Stimulated activated naive CD8-positive, alpha-beta T cell treated with anti-CD3 and anti-CD28 coated beads, Interleukin-15, amount 100 ng/mL, for 72 hours (primary cell): ENCODE results near the gene EIPR1.

Experiments
- ATAC-seq: fragments of 150-1000 bp; cut with Tn5 transposase; 2 replicates; pipeline ENCODE4 v1.10.0; 2021; ENCODE audit warnings: mild to moderate bottlenecking, moderate library complexity
- DNase-seq, 2 donors: peaks; one replicate each; pipeline ENCODE4 v3.0.0; 2021 to 2022
- H3K27ac Mint-ChIP-seq, 2 donors: one replicate each; pipeline ENCODE4 v1.8.0; 2022; ENCODE audit warnings: mild to moderate bottlenecking in 2 of 2, mixed read lengths in 2 of 2, moderate library complexity in 2 of 2
- H3K27me3 Mint-ChIP-seq: one replicate; pipeline ENCODE4 v1.8.0; 2022; ENCODE audit warnings: mixed read lengths
- H3K4me1 Mint-ChIP-seq: one replicate; pipeline ENCODE4 v1.8.0; 2022; ENCODE audit warnings: mild to moderate bottlenecking, mixed read lengths
- H3K4me3 Mint-ChIP-seq, 2 donors: one replicate each; pipeline ENCODE4 v1.8.0; 2022; ENCODE audit warnings: mild to moderate bottlenecking in 2 of 2, mixed read lengths in 2 of 2, moderate library complexity in 1 of 2
- H3K9me3 Mint-ChIP-seq, 2 donors: one replicate each; pipeline ENCODE4 v1.8.0; 2022; ENCODE audit warnings: mixed read lengths in 2 of 2

The EIPR1 gene

DNA sequence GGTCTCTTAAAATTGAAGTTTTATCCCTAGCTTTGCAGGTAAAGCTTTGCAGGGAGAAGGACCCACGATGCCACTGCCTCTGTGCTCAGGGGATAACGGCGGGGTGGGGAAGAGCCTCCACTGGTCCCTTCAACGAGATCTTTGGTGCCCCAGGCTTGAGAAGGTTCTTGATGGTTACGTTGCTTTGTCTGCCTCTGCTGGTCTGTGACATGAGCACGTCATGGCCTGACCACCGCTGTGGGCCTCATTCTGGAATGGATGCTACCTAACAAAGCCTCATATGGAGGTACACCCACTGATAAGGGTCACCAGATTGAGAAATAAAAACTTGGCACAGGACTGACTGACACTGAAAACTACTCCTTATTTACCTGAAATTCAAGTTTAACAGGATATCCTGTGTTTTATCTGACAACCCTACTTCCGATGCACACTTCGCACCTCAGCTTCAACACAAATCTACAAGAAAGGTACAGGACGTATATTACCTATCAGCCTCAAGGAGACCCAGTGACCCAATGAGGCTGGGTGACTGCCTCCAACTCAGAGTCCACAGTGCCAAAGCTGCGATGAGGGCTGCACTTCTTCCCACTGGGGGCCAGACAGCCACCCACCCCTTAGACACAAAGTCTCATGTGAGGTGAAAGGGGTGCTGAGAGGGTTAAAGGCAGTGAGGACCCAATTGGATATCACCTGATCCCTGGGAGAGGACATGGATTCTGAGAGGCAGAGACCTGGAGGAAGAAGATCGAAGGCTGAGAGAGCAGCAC, 64.9 kb downstream of the EIPR1 start:
- DNase-seq (no peak), ATAC-seq (no peak)
- Mint-ChIP-seq H3K27me3 (no peaks in the 10 kb centered on the region), H3K4me1 (peaks cover 23% of the 10 kb centered on the region), H3K9me3 (no peaks in the 10 kb centered on the region), H3K27ac (peak overlapping the region in 1 of 2 donors; percentile 89), H3K4me3 (no peak overlapping the region)

DNA sequence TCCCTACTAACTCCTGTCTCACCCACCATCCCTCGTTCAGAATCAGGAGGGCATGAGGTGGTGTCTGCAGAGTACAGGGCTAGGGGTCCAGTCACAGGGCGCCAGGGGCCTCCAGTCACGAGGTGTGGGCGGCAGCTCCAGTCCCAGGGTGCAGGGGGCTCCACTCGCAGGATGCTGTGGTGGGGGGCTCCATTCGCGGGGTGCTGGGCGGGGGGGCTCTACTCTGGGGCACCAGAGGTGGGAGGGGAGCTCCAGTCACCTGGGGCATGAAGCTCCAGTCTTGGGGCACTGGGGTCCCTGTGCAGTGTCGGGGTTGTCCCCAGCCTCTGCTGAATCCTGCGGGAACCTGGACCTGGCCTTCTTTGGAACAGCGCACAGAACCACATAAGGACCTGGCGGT, 66.0 kb downstream of the EIPR1 start:
- Mint-ChIP-seq H3K4me3 (no peak overlapping the region), H3K9me3 (no peaks in the 10 kb centered on the region), H3K4me1 (peaks cover 18% of the 10 kb centered on the region), H3K27ac (no peak overlapping the region), H3K27me3 (no peaks in the 10 kb centered on the region)
- ATAC-seq, result no peak
- no peak for DNase-seq

DNA sequence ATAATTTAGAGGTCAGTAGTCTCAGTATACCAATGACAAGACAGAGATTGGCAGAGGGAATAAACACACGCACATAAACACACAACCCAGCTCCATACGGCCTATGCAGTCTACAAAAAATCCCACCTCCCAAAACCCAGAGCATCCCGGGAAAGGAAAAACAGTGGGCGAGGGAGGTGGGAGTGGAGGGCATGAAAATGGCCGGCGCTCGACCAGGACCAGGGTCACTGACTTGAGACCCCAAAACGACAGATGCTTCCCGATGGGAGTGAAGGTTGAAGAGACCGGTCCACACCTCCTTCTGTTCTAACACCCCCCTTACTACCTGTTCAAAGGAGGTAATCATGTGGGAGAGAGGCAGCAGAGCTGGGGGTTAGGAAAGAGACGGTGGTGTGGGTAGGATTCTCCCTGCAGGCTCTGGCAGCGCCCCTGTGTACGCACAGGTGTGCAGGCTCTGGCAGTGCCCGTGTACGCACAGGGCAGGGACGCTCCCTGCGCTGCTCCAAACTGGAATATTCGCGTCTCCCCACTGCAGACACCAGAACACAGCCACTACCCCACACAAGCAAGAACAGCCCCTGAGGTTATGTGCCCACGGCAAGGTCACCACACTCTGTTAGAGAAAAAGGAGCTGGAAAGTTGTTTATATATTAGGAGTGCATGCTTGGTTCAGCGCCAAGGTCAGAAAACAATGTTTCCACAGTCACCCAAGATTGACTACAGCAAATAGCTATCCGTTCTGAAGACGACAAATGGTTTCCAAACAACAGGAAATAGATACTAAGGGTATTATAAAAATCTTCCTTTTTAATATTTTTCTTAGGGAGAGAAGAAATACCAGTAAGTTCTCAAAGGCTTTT, 67.9 kb downstream of the EIPR1 start:
- no peak for DNase-seq
- Mint-ChIP-seq H3K27ac (no peak overlapping the region), H3K4me3 (no peak overlapping the region), H3K4me1 (peaks cover 29% of the 10 kb centered on the region), H3K27me3 (no peaks in the 10 kb centered on the region), H3K9me3 (no peaks in the 10 kb centered on the region)
- ATAC-seq, result no peak

DNA sequence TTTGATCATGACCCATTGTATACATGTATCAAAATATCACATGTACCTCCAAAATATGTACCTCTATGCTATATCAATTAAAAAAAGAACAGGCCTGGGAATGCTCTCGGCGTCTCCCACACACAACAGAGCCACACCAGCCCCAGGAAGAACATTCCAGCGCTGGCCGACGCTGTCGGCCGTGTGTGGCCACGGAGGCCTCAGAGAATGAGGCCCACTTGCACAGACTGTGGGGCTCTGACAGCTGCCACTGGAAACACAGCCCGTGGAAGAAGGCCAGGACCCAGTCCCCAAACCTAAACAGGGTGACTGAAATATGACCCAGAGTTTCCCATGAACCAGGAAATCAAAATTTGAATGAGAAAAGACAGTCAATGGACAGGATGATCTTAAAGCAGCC, 69.7 kb downstream of the EIPR1 start:
- no peak overlapping the region for H3K4me3 Mint-ChIP-seq
- no peaks in the 10 kb centered on the region for H3K27me3 Mint-ChIP-seq
- no peak for ATAC-seq
- no peak for DNase-seq
- no peaks in the 10 kb centered on the region for H3K9me3 Mint-ChIP-seq
- H3K27ac Mint-ChIP-seq, result no peak overlapping the region
- peaks cover 44% of the 10 kb centered on the region for H3K4me1 Mint-ChIP-seq

DNA sequence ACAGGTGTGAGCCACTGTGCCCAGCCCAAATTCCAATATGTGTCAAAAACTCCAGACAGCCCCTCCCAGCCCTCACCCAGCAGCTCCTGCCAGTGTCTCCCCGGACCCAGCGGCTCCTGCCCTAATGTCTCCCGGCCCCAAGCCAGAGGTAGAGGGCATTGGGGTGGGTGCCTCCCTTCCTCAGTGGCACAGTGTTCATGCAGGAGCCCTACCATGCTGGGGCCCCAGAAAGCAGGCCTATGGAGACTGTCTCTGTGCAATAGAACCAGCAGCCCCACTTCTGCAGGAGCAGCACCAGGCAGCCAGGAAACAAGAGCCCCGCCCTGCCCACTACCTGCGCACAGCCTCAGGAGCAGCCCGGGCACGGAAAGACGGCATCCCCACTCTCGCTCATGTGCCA, 70.4 kb downstream of the EIPR1 start:
- peaks cover 44% of the 10 kb centered on the region for H3K4me1 Mint-ChIP-seq
- H3K4me3 Mint-ChIP-seq, result no peak overlapping the region
- no peak for ATAC-seq
- no peaks in the 10 kb centered on the region for H3K27me3 Mint-ChIP-seq
- no peak for DNase-seq
- H3K27ac Mint-ChIP-seq, result no peak overlapping the region
- H3K9me3 Mint-ChIP-seq, result no peaks in the 10 kb centered on the region

DNA sequence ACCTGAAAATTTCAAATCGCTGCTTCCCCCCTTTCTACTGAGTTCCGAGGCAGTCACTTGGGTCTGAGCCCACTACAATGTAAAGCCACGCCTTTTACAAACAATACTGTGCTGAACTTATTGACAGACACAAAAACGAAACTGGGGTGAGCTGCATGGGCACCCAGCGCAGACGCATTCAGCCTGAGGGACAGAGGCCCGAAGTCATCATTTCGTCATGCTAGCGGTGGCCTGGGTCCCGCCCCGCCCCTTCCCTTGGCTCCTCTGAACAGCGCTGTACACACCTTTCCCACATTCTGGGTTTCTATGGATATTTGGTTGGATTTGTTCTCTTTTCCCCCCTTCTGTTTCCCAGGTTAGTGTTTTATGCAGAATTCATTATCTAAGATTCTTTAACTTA, 71.7 kb downstream of the EIPR1 start:
- DNase-seq (no peak), ATAC-seq (no peak)
- Mint-ChIP-seq H3K27ac (peak overlapping the region in 1 of 2 donors; percentile 95), H3K9me3 (no peaks in the 10 kb centered on the region), H3K4me3 (no peak overlapping the region), H3K27me3 (no peaks in the 10 kb centered on the region), H3K4me1 (peaks cover 44% of the 10 kb centered on the region)

DNA sequence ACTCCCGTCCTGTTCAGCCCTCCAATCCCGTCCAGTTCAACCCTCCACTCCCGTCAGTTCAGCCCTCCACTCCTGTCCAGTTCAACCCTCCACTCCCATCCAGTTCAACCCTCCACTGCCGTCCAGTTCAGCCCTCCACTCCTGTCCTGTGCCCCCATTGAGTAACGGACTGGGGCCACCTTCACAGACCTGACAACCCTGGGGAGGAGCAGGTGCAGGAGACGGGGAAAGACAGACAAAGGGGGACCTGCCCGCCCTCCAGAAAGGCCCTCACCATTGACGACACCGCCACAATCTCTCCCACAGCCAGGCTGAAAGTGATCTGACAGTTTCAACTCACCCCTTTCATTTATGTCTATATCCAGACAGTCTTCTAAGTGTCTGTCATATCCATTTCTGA, 72.2 kb downstream of the EIPR1 start:
- Mint-ChIP-seq H3K27ac (peak overlapping the region in 1 of 2 donors; percentile 95), H3K4me1 (peaks cover 44% of the 10 kb centered on the region), H3K4me3 (no peak overlapping the region), H3K9me3 (no peaks in the 10 kb centered on the region), H3K27me3 (no peaks in the 10 kb centered on the region)
- DNase-seq, result no peak
- ATAC-seq, result no peak

DNA sequence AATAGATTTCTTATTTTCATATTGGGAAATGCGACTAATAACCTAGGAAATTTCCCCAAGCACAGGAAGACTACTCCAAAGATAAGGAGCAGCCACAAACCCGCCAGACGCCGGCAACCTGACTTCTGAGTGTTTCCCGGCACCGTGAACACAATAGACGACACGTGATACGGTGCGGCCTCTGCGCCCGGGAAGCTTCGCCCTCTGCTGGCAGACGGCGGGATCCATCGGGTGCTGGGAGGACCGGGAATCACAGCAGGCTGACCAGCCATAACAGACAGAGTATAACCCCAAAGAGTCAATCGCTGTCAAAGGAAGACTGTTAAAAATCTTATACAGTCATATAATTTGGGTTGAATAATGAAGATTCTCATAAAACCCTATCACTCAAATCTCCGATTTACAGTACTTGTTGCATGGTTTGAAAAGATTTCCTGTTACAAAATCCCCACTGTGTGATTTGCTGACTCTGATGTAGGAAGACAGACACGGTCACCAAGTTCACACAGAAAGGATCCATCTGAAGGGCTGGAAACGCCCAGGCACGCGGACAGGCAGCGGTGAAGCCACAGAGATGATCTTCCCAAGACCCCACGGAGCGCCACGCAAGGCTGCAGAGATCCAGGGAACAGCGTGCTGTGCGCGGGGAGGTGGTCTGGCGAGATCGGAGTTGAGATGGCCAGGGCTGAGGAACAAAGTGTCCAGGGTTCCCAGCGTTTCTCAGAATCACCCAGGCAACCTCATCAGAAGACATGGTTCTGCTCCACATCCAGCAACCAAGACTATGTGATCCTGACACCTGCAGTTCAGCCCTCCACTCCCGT, 73.8 kb downstream of the EIPR1 start:
- H3K27ac Mint-ChIP-seq, result peak overlapping the region; percentile 87 to 94
- DNase-seq (peak; percentile 70 to 83), ATAC-seq (peak; percentile 94)
- peak overlapping the region; percentile 46 to 77 for H3K4me3 Mint-ChIP-seq
- no peaks in the 10 kb centered on the region for H3K9me3 Mint-ChIP-seq
- H3K27me3 Mint-ChIP-seq, result no peaks in the 10 kb centered on the region
- H3K4me1 Mint-ChIP-seq, result peaks cover 35% of the 10 kb centered on the region

DNA sequence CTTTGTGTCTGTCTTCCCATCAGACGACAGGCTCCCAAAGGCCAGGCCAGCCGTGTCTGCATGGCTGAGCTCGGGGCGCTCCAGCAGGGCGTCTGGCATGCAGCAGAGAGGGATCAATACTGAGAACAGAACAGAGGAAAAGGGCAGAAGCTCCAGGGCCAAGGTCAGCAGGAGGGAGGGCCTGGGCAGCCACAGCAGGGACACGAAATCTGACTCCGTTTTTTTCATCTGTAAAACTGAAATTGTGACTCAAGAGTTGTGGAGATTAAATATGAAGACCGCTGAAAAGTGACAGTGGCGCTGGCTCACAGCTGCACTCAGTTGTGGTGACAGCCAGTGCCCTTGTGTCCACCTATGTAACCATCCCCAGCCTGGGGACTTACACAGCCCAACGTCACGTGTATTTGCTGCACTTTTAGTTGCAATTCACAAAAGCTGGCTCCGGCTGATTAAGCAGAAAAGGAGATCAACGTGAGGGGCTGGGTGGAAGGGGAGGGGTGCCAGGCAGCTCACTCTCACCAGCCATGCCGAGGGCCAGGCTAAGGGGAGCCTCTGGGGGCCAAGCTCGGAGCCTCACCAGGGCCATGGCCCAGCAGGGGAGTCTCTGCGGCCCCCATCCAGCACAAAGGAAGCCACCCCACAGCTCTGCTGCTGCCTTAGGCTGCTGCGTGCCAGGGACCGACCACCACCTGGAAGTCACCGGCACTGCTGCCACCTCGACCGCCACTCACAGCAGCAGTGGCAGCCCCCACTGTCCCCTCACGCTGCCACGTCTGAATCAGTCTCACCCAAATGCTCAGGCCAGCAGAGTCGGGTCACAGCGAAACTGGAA, 74.7 kb downstream of the EIPR1 start:
- peak; percentile 65 for ATAC-seq
- H3K27ac Mint-ChIP-seq, result peak overlapping the region; percentile 87 to 94
- H3K9me3 Mint-ChIP-seq, result no peaks in the 10 kb centered on the region
- peak overlapping the region; percentile 46 to 77 for H3K4me3 Mint-ChIP-seq
- no peaks in the 10 kb centered on the region for H3K27me3 Mint-ChIP-seq
- no peak for DNase-seq
- peaks cover 29% of the 10 kb centered on the region for H3K4me1 Mint-ChIP-seq

DNA sequence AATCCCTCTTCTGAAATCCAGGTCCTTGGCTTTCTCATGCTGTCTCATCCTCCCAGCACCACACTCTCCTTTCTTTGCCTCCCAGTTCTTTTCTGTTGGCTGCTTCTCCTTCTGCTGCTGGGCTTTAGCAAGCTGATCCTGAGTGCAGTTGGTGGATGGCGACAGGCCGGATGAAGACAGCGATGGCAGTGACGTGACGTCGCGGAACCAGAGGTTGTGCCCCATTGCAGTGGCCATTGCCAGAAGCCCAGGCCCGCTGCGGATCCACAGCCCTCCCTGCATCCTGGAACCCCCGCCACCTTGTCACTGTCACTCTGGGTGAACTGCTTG, 75.2 kb downstream of the EIPR1 start:
- peak overlapping the region in 1 of 2 donors; percentile 94 for H3K27ac Mint-ChIP-seq
- H3K4me3 Mint-ChIP-seq, result peak overlapping the region in 1 of 2 donors; percentile 77
- H3K4me1 Mint-ChIP-seq, result peaks cover 29% of the 10 kb centered on the region
- DNase-seq (no peak), ATAC-seq (no peak)
- H3K27me3 Mint-ChIP-seq, result no peaks in the 10 kb centered on the region
- H3K9me3 Mint-ChIP-seq, result no peaks in the 10 kb centered on the region

DNA sequence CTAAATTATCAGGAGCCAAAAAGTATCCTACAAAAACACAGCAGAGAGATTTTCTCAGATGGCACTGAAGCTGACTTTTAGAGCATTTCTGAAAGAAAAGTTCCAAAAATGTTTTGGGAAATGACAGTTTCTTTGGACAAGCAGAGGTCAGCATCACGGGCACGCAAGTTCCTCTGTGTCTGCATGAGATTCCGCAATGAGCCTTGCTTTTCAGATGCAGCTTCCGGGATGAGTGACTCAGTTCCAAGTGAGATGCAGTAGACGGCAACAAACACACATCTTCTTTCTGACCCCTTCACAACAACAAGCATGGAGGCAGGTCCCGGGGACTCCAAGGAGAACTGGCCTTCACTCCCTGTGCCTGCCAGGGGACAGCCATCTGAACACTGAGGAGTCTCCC, 76.6 kb downstream of the EIPR1 start:
- Mint-ChIP-seq H3K9me3 (no peaks in the 10 kb centered on the region), H3K27ac (peak overlapping the region in 1 of 2 donors; percentile 26), H3K4me3 (no peak overlapping the region), H3K4me1 (peaks cover 28% of the 10 kb centered on the region), H3K27me3 (no peaks in the 10 kb centered on the region)
- ATAC-seq, result no peak
- no peak for DNase-seq

DNA sequence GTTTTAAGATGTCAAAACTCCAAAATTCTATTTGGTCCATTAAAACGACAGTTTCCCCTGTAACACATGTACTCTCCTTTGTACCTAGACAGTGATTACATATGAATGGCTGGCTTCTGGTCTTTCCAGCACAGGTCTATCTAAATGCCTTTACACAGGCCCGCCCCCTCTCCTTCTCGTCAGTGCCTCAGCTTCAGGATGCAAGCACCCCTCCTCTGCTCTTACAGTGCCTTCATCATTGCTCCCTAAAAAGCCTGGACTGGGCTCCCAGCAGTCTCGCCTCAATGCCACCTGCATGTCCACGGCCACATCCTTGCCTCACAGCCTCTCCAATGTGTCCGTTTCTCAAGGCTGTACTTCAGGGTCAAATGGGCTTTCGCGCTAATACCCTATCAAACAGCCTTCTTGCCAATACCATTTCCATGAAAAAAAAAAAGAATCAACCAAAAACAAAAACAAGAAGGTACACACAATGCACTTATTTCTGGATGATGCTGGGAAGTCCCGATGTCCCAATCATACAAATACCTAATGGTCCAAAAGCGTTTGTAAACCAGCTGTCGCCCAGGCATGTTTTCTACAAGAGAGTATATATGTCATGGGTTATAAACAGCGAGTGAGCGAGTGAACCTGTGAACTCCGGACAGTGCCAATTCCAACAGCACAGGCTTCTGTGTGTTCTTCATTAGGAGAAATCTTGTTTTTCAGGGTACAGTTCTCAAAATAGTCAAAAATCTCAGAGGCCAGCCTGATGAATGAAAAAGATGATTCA, 77.2 kb downstream of the EIPR1 start:
- H3K4me3 Mint-ChIP-seq, result no peak overlapping the region
- DNase-seq, result no peak
- H3K27me3 Mint-ChIP-seq, result no peaks in the 10 kb centered on the region
- peak overlapping the region; percentile 54 to 65 for H3K27ac Mint-ChIP-seq
- H3K4me1 Mint-ChIP-seq, result peaks cover 22% of the 10 kb centered on the region
- no peaks in the 10 kb centered on the region for H3K9me3 Mint-ChIP-seq
- ATAC-seq, result no peak

DNA sequence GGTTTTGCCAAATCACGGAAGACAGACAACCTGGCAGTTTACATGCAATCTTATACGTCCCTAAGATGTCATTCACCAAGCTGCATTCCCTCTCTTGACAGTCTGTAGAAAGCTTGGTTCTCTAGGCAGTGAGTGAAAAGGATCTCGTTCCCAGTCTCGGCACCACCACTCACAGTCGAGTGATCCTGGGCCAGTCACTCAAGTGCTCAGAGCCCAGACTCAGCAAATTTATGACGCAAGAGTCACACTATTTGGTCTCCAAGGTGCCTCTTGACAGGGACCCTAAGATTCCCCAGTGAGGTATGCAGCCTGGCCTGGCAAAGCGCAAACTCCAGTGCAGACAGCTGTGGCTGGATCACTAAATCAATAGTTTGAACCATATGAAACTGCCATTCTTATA, 77.9 kb downstream of the EIPR1 start:
- no peak for DNase-seq
- Mint-ChIP-seq H3K27ac (peak overlapping the region in 1 of 2 donors; percentile 56), H3K4me1 (peaks cover 15% of the 10 kb centered on the region), H3K4me3 (no peak overlapping the region), H3K9me3 (no peaks in the 10 kb centered on the region), H3K27me3 (no peaks in the 10 kb centered on the region)
- ATAC-seq, result no peak

DNA sequence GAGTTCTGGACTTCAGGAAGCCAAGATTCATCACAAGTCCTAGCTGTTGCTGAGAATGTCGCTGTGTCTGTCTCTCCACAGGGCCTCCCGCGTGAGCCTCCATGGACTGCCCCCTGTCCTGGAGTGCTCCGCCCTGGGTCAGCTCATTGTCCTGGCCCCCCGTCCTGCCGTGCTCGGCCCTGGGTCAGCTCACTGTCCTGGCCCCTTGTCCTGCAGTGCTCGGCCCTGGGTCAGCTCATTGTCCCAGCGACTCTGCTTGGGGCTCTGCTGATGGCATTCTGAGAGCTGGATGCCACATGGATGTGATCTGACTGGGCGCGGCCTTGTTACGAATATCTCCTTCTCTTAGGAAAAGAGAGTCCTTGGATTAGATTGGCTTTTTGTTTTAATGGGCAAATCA, 78.5 kb downstream of the EIPR1 start:
- Mint-ChIP-seq H3K9me3 (no peaks in the 10 kb centered on the region), H3K27ac (no peak overlapping the region), H3K4me3 (no peak overlapping the region), H3K27me3 (no peaks in the 10 kb centered on the region), H3K4me1 (peaks cover 10% of the 10 kb centered on the region)
- ATAC-seq, result no peak
- DNase-seq, result no peak
